Liver (tissue), 3 donors: ENCODE results near the gene PCDHA1.

Source experiments
- GABPA ChIP-seq, 2 donors: IDR thresholded peaks in 1 of 2; conservative IDR thresholded peaks in 1 of 2; 2 replicates each; pipeline ENCODE4 v1.6.1; 2016; ENCODE audit warnings: antibody characterized with exemption in 2 of 2, mild to moderate bottlenecking in 1 of 2, moderate library complexity in 1 of 2
- TF ChIP-seq, protein P1 (sequence below): IDR thresholded peaks from 2 replicates; pipeline ENCODE4 v1.6.1; 2016; ENCODE audit warnings: antibody characterized with exemption, mild to moderate bottlenecking
- TF ChIP-seq, protein P2 (sequence below): fragments of 150-350 bp; IDR thresholded peaks from 2 replicates; pipeline ENCODE4 v1.5.1; 2017; ENCODE audit warnings: improper control_type of control experiment, low read depth, low read length; ENCODE audit not compliant: missing input control
- donor health status: healthy.
- donor health status: healthy.

DNA sequence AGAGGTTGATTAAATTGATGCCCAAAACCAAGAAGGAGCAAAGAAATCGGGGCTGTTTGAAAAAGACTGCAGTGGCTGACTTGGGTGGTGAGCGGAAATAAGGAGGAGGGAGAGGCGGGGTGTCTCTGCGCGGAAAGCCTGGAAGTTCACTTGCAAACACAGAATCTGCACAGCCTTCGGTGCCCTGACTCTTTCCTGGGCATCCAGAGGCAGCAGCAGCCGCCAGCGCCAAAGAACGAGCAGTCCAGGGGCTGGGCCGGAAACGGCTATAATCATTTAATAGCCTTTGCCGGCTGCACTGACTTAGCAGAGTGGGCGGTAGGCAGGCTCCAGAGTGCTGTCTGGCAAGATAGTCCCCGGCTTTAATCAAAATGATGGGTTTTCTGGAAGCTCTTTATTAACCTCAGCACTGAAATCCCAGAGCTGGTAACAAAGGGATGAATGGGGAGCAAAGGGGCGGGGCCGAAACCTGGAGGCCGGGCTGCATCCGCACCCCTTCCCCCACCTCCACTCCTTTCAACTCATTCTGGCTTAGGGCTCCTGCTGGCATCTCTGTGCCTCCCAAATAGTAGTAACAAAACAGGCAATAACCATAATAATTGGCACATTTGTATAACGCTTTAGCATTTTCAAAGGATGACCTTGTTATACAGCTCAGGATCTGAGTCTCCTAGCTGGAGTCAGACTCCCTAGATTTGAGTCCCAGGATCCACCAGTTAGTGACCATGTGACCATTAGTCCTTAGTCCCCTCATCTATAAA, 216.1 kb downstream of the PCDHA1 start:
- TF ChIP-seq, protein P1, sequence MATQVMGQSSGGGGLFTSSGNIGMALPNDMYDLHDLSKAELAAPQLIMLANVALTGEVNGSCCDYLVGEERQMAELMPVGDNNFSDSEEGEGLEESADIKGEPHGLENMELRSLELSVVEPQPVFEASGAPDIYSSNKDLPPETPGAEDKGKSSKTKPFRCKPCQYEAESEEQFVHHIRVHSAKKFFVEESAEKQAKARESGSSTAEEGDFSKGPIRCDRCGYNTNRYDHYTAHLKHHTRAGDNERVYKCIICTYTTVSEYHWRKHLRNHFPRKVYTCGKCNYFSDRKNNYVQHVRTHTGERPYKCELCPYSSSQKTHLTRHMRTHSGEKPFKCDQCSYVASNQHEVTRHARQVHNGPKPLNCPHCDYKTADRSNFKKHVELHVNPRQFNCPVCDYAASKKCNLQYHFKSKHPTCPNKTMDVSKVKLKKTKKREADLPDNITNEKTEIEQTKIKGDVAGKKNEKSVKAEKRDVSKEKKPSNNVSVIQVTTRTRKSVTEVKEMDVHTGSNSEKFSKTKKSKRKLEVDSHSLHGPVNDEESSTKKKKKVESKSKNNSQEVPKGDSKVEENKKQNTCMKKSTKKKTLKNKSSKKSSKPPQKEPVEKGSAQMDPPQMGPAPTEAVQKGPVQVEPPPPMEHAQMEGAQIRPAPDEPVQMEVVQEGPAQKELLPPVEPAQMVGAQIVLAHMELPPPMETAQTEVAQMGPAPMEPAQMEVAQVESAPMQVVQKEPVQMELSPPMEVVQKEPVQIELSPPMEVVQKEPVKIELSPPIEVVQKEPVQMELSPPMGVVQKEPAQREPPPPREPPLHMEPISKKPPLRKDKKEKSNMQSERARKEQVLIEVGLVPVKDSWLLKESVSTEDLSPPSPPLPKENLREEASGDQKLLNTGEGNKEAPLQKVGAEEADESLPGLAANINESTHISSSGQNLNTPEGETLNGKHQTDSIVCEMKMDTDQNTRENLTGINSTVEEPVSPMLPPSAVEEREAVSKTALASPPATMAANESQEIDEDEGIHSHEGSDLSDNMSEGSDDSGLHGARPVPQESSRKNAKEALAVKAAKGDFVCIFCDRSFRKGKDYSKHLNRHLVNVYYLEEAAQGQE = no peak
- TF ChIP-seq, protein P2, sequence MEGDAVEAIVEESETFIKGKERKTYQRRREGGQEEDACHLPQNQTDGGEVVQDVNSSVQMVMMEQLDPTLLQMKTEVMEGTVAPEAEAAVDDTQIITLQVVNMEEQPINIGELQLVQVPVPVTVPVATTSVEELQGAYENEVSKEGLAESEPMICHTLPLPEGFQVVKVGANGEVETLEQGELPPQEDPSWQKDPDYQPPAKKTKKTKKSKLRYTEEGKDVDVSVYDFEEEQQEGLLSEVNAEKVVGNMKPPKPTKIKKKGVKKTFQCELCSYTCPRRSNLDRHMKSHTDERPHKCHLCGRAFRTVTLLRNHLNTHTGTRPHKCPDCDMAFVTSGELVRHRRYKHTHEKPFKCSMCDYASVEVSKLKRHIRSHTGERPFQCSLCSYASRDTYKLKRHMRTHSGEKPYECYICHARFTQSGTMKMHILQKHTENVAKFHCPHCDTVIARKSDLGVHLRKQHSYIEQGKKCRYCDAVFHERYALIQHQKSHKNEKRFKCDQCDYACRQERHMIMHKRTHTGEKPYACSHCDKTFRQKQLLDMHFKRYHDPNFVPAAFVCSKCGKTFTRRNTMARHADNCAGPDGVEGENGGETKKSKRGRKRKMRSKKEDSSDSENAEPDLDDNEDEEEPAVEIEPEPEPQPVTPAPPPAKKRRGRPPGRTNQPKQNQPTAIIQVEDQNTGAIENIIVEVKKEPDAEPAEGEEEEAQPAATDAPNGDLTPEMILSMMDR = no peak
- TF ChIP-seq GABPA (IDR thresholded peaks at IDR 0.05 in 1 of 2, conservative IDR thresholded peaks at IDR 0.05 in 1 of 2) = no peak
